MCF 10A (cell line): Measurements from ENCODE around the gene ENO2. TPM values are rescaled to one million over a fixed set of nuclear protein-coding genes. Genes with fewer than 3 reads are reported as not detected.

Experiments
- BruUV-seq: library from RNA; stranded (reverse); fragments of 400-500 nt; replicated peaks from 2 replicates; lab custom pipeline; 2021; lab: Mats Ljungman, UMichigan
- CTCF ChIA-PET: fragments of 300-600 bp; sonication (Branson Sonifier 250); formaldehyde crosslinking; extraction: SDS; loops from one replicate; lab custom pipeline; 2021; ENCODE audit warnings: antibody characterized with exemption, inconsistent platforms; lab: Yijun Ruan, JAX
- POLR2A ChIA-PET: fragments of 300-600, 350-650 bp; sonication (Branson Sonifier 250); formaldehyde crosslinking; extraction: SDS; loops from one replicate; lab custom pipeline; 2020; ENCODE audit warnings: antibody characterized with exemption, inconsistent platforms; lab: Yijun Ruan, JAX
- DNase-seq: peaks from one replicate; pipeline ENCODE4 v3.0.0-alpha.2; 2018; ENCODE audit not compliant: unreplicated experiment
- H3K27ac Mint-ChIP-seq: one replicate; pipeline ENCODE4 v1.8.0; 2022; ENCODE audit warnings: mild to moderate bottlenecking, low read depth, mixed read lengths; ENCODE audit not compliant: unreplicated experiment
- H3K27me3 Mint-ChIP-seq: one replicate; pipeline ENCODE4 v1.8.0; 2022; ENCODE audit warnings: mixed read lengths; ENCODE audit not compliant: insufficient read depth, unreplicated experiment
- H3K36me3 Mint-ChIP-seq: one replicate; pipeline ENCODE4 v1.8.0; 2022; ENCODE audit warnings: mild to moderate bottlenecking, moderate library complexity, mixed read lengths; ENCODE audit not compliant: insufficient read depth, unreplicated experiment
- H3K4me1 Mint-ChIP-seq: one replicate; pipeline ENCODE4 v1.8.0; 2022; ENCODE audit warnings: mixed read lengths; ENCODE audit not compliant: insufficient read depth, unreplicated experiment
- H3K4me3 Mint-ChIP-seq: one replicate; pipeline ENCODE4 v1.8.0; 2022; ENCODE audit warnings: mild to moderate bottlenecking, moderate library complexity, mixed read lengths; ENCODE audit not compliant: unreplicated experiment
- H3K9me3 Mint-ChIP-seq: one replicate; pipeline ENCODE4 v1.8.0; 2022; ENCODE audit warnings: mixed read lengths; ENCODE audit not compliant: unreplicated experiment
- CTCF ChIP-seq: fragments of 200-600 bp; IDR thresholded peaks from one replicate; pipeline ENCODE4 v1.8.0; 2022; ENCODE audit warnings: antibody characterized with exemption, mild to moderate bottlenecking; ENCODE audit not compliant: unreplicated experiment
- intact Hi-C: fragments of 100-400 bp; cut with micrococcal nuclease; formaldehyde crosslinking; loops from 2 replicates; pipeline ENCODE4 v1.14.1; 2022
- total RNA-seq: library from RNA; stranded (reverse); gene quantifications from 2 replicates; pipeline ENCODE4 v1.2.3, GENCODE V29; 2022

Gene ENO2
- total RNA-seq, 1 experiment from 2014 or later, result 0.30 TPM

GRCh38 chr12:6962285-6963015 lies 48.1 kb downstream of the ENO2 start:
- intact Hi-C loops, result loop anchor here (5.0 kb wide), 1 partner anchor 145 kb away; the partner anchor contains the start of gene C1RL
- no peak for TF ChIP-seq CTCF
- Mint-ChIP-seq H3K4me1 (peaks cover 51% of the 10 kb centered on the region), H3K36me3 (peaks cover 49% of the 10 kb centered on the region), H3K27ac (peak overlapping the region; percentile 94), H3K27me3 (no peaks in the 10 kb centered on the region), H3K9me3 (no peaks in the 10 kb centered on the region), H3K4me3 (peak overlapping the region; percentile 87)
- POLR2A ChIA-PET, result interaction anchor here (0.7 to 7.0 kb wide), 22 partner anchors 8 to 492 kb away, joined by 3 to 495 read pairs (median 5); partner anchors contain the start of genes ATN1, C12orf57, C1RL and C1S
- no peak for DNase-seq
- CTCF ChIA-PET, result interaction anchor here (0.6 to 6.4 kb wide), 14 partner anchors 17 to 151 kb away, joined by 3 to 160 read pairs (median 5); partner anchors contain the start of genes C12orf57, C1RL, RNU7-1 and SPSB2
- BruUV-seq, result no TSS peak

- no peak for TF ChIP-seq CTCF
- peak overlapping the region; percentile 94 for H3K27ac Mint-ChIP-seq
- no TSS peak for BruUV-seq
- peak overlapping the region; percentile 87 for H3K4me3 Mint-ChIP-seq
- ChIA-PET POLR2A (interaction anchor here (0.7 to 7.0 kb wide), 25 partner anchors 8 to 493 kb away, joined by 3 to 495 read pairs (median 6); partner anchors contain the start of genes ATN1, C12orf57, C1RL and C1S), CTCF (interaction anchor here (0.6 to 6.4 kb wide), 17 partner anchors 17 to 150 kb away, joined by 3 to 160 read pairs (median 6); partner anchors contain the start of genes C12orf57, C1RL, LPCAT3 and RNU7-1)
- intact Hi-C loops, result loop anchor here (5.0 kb wide), 1 partner anchor 144 kb away; the partner anchor contains the start of gene C1RL
- H3K27me3 Mint-ChIP-seq, result no peaks in the 10 kb centered on the region
- H3K9me3 Mint-ChIP-seq, result no peaks in the 10 kb centered on the region
- peaks cover 55% of the 10 kb centered on the region for H3K36me3 Mint-ChIP-seq
- H3K4me1 Mint-ChIP-seq, result peaks cover 51% of the 10 kb centered on the region
- DNase-seq, result peak; percentile 89
Observed at GRCh38 chr12:6963016-6963731, 48.8 kb downstream of the ENO2 start.

- H3K36me3 Mint-ChIP-seq, result peaks cover 61% of the 10 kb centered on the region
Observed at GRCh38 chr12:6963791-6964413, 49.5 kb downstream of the ENO2 start.

More at GRCh38 chr12:6963791-6964413, 49.5 kb downstream of the ENO2 start:
- H3K27ac Mint-ChIP-seq, result peak overlapping the region; percentile 94
- ChIA-PET POLR2A (interaction anchor here (0.6 to 7.0 kb wide), 23 partner anchors 9 to 275 kb away, joined by 3 to 495 read pairs (median 6); partner anchors contain the start of genes ATN1, C12orf57, C1RL and C1S), CTCF (interaction anchor here (0.6 to 6.4 kb wide), 26 partner anchors 9 to 426 kb away, joined by 3 to 160 read pairs (median 4); partner anchors contain the start of genes C12orf57, C1RL, LPCAT3 and MLF2)
- peak; percentile 25 for DNase-seq
- no peak for TF ChIP-seq CTCF
- no TSS peak for BruUV-seq
- no peaks in the 10 kb centered on the region for H3K27me3 Mint-ChIP-seq
- intact Hi-C loops, result loop anchor here (2.0 to 5.0 kb wide), 2 partner anchors 79 to 143 kb away; partner anchors contain the start of gene C1RL
- H3K9me3 Mint-ChIP-seq, result no peaks in the 10 kb centered on the region
- H3K4me3 Mint-ChIP-seq, result peak overlapping the region; percentile 87
- H3K4me1 Mint-ChIP-seq, result peaks cover 57% of the 10 kb centered on the region
